HG03457 (cell line): ENCODE data around the gene LYPD6B.
A peak's percentile ranks its signal among the peaks of the same experiment; 100 is the strongest.

Source experiments
- ATAC-seq: cut with Tn5 transposase; IDR thresholded peaks from one replicate; pipeline ENCODE4 v1.9.1; 2021; ENCODE audit warnings: moderate number of reproducible peaks; ENCODE audit not compliant: unreplicated experiment

Gene LYPD6B, protein sequence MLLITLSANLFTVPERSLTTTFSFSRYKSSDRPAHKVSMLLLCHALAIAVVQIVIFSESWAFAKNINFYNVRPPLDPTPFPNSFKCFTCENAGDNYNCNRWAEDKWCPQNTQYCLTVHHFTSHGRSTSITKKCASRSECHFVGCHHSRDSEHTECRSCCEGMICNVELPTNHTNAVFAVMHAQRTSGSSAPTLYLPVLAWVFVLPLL

GRCh38 chr2:149038442-149039212 is at the start of gene LYPD6B:
Gene LYPD6B, plus strand, starts transcription at chr2:149038699. Its CDS starts 92,250 bp downstream, at chr2:149130949.
- ATAC-seq = no peak

DNA sequence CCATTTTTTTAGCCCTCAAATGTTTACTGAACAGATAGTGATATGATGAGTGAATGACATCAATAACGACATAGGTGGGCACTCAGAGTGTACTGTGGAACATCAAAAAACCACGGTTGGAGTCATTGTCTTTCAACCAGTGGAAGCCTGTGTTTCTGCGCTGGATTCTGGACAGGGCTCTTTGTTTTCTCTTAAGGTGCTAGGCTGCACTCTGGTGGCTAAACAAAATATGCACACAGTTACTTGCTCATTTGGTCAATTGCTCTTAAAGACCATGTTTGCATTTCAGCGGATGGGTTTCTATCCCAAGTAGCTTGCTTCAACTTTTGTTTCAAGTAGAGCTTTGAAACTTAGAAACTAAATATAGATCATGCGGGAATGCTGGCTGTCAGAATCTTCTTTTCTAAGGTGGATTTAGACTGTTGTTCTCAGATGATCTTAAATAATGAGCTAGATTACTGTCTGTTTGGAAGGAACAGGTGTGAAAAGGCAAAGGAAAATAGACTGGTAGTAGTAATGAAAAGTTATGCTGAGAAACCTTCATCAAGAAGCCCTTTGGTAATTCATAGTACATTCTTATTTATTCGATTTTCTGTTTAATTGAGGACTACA is 48.5 kb upstream of the LYPD6B start:
- ATAC-seq = peak; percentile 73

- ATAC-seq = no peak
Measured at GRCh38 chr2:148990968-148991367, 47.5 kb upstream of the LYPD6B start.

DNA sequence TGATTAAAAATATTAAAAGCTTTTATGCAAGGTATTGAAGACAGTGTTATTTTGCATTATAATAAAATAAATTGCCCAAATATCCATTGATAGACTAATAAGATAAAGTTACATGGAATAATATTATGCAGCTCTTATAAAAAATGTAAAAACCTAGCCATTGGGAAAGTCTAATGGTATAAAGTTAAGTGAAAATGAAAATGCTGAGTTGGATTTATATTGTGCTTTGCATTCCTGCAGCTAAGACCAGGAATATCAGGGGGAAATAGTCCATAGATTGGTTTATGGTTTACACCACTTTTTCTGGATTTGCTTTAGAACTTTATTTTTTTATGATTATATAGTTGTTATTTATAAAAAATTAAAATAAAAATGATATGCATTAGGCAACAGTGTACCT is 46.1 kb upstream of the LYPD6B start:
- no peak for ATAC-seq

- no peak for ATAC-seq
Measured at GRCh38 chr2:148993351-148993750, 45.1 kb upstream of the LYPD6B start.

DNA sequence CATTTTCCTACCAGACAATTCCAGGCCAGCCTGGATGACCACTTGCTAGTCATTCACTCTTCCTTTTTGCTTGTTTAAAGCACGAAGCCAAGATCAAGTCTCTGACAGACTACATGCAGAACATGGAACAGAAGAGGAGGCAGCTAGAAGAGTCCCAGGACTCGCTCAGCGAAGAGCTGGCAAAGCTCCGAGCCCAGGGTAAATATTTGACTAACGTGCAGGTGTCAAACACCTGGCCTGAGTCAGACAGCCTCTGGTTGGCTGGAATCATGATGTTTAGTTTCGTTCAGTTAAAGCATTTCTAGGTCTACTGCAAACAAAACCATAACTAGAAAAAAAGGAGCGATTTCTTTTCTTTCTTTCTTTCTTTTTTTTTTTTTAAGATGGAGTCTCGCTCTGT is 44.2 kb upstream of the LYPD6B start:
- ATAC-seq = no peak

GRCh38 chr2:148996805-148997204 is 41.7 kb upstream of the LYPD6B start:
- ATAC-seq = no peak

DNA sequence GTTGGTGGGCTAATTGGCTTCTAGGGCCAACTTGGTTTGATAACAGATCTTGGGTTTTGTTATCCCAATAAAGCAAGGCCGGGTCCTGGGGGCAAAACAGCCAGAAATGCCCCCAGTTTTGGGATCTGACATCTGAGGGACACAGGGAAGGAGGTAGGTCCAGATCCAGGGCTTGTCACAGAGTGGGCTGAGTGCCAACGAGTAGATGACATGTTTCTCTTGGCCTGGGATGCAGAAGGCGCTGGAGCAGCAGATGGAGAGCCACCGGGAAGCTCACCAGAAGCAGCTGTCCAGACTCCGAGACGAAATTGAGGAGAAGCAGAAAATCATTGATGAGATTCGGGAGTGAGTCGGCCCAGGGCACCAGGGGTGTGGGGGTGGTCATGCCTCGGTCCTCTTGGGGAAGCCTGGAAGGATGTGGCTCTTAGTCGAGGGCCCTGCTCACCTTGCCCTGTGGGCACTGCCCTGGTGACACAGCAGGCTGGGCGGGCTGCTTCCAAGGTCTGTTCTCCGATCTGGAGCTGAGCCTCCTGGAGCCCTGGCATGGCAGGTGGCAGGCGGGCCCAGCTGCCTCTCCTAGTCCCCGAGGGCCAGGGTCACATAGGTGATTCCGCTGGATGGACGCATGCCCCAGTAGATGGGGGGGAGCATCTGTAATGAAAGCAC is 40.2 kb upstream of the LYPD6B start:
- no peak for ATAC-seq

DNA sequence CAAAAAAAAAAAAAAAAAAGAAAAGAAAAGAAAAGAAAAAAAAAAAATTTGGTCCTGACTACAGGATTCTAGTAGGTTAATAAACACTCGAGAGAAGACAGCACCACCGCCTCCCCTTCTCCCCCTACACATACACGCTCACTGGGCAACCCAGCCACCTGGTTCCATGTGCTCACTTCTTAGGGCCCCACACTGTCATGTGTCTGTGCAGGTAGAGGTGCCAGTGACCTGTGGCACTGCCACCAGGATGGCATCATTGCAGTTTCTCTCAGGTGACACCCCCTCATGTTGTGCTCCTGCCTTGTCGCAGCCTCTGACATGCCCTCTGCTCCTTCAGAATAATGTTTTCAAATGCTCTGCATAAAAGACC is 39.7 kb upstream of the LYPD6B start:
- no peak for ATAC-seq

DNA sequence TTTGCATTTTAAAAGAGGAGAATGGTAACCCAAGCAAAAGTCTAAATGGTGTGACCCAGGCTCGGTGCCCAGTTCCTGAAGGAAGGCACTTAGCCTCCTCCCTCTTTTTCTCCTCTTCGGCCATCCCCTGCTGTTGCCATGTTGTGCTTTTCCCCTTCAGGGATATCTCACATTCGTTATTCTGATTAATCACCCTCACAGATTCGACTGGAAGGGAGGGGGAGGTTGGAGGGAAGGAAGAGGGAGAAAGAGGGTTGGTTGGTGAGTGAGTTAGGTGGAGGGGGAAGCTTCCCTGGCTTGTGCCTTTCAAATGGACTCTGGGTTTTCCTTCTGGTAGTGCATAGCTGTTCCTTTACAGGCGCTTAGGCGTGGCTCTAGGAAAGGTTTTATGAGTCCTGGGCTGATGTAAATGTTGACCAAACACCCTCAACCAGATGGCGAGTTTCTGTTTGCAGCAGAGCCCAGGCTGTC is 39.0 kb upstream of the LYPD6B start:
- ATAC-seq = no peak

DNA sequence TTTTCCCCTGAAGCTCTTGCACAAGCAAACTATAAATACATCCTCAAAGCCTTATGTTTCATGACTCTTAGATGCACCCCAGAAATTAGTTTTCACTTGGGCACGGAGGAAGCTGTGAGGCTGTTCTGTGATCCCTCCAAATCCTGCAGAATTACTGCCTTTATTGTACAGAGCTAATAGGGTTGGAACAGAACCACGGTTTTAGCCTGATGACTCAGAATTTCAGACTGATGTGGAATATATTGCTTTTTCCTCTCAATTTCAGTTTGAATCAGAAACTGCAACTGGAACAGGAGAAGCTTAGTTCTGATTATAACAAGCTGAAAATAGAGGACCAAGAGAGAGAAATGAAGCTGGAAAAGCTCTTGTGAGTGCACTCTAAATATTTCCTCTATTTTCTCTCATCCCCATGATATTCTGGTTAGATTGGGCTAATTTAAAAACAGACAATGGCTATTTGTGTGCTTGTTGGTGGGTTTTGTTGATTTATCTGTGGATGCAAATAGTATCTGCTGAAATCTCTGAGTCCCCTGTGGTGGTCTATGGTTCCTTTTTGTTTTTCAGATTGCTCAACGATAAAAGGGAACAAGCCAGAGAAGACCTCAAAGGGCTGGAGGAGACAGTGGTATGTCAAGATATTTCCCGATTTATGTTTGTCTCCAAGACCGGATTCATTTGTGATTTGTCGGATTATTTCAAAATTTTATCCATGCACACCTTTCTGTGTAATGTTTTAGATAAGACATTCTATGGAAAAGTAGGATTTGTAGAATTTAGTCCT is 38.2 kb upstream of the LYPD6B start:
- no peak for ATAC-seq

DNA sequence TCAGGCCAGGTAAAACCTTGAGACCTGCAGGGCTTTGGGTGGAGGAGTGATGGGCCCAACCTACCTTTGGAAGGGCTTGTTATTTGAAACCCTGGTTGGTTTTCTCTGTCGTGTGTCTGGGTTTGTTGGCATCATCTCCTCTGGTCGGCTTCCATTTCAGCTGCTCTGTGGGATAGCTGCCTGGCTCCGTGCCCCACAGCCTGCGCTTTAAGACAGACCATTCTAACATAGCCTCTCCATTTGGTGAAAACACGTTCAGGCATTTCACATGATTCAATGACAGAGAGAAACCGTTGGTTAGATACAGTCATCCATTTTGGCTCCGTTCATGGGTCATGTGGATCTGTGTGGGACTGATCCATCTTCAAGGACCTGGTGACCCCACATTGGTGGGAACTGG is 37.0 kb upstream of the LYPD6B start:
- no peak for ATAC-seq

DNA sequence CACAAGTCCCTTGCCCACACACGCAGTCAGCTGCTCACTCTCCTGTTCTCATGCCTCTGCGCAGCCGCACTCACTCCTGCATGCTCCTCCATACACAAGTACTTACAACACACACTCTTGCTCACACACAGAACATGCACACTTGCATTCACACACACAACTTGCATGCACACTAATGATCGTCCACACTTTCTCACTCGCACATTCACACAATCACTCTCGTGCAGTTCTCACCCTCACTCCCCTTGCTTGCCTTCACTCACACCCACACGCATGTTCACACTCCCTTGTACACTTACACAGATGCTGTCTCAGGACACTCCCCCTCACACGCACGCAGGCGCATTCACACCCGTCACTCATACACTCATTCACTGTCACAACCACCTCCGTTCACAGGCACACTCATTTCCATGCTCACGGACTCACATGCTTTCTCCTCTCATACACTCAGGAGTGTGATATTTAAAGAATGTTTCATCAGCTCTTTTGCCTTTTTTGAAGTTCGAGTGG is 36.1 kb upstream of the LYPD6B start:
- ATAC-seq = no peak

- no peak for ATAC-seq
Measured at GRCh38 chr2:149002891-149003740, 35.4 kb upstream of the LYPD6B start.

DNA sequence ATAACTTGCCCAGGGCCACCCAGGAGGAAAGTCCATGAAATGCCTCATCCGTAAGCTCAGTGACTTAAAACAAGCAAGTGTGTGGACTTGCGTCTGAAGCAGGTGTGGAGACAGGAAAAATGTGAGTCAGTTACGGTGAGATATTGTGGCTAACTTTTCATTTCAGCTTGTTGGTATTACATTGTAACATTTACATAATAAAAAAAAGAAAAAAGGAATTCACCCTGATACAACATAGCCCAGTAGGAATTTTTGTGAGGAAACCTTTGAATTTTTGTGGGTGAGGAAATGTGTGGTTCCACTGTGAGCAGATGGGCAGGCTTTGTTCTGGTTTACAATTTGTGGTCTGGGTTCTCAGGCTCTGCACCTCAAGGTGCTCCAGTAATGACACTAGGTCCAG is 33.7 kb upstream of the LYPD6B start:
- no peak for ATAC-seq

DNA sequence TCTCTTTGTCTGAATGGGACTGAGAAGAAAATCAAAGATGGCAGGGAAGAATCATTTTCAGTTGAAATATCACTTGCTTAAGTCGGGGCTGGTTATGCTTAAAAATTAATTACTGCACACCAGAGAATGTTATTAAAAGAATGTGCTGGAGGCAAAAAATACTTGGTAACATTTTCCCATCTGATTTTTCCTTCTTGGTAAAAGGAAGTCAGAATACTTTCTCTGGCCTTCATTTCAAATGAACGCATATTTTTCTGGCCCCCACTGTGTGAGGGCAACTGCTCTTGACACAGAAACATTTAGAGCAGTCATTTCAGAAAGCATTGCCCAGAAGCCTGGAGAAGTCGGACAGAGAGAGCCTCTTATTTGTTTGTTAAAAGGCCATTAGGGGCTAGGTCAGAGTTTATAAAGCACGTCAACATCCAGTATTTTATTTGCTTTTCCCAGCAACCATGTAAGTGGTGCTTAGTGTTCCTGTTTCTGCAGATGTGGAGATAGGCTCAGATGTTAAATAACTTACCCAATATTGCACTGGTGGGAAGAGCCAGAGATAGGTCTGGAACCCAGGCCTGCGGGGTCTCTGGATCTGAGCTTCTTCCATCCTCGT is 32.9 kb upstream of the LYPD6B start:
- ATAC-seq = no peak

DNA sequence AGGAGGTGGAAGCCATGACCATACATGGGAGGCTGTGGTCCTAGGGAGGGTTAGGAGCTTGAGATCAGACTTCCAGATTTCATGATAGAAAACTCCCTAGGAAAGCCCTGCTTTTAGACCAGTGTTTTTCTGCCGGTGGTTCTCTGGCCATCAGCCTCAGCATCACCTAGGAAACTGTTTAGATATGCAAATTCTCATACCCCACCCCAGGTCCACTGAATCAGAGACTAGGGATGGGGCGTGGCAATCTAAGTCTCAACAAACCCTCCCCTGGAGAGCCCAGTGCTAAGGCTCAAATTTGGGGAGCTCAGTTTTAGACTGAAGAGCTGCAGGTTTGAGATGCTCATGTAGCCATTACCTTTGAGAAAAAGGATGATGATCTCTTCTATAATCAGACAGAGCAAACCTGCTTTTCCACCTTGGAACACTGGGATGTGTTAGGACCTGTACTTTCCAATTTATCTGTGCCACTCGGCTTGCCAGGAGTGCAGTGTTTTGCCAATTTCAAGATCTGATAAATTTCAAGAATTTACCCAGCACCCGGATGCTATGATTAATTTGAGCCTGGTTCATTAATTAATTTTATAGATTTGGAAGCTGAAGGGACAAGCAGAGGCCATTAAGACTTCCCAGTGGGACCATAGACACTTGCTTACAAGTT is 31.5 kb upstream of the LYPD6B start:
- ATAC-seq = no peak

GRCh38 chr2:149008381-149008780 is 30.1 kb upstream of the LYPD6B start:
- ATAC-seq = no peak
